ENCODE results near the gene RXRA. TPM values are rescaled to one million over a fixed set of nuclear protein-coding genes. Genes with fewer than 3 reads are reported as not detected.

The RXRA gene
- total and polyA plus RNA-seq, 10 of the 15 experiments (the other 5 are each of a cell fraction or from before 2014, with no cell fraction given), result 0.89 to 36.8 (median 11.1) TPM

DNA sequence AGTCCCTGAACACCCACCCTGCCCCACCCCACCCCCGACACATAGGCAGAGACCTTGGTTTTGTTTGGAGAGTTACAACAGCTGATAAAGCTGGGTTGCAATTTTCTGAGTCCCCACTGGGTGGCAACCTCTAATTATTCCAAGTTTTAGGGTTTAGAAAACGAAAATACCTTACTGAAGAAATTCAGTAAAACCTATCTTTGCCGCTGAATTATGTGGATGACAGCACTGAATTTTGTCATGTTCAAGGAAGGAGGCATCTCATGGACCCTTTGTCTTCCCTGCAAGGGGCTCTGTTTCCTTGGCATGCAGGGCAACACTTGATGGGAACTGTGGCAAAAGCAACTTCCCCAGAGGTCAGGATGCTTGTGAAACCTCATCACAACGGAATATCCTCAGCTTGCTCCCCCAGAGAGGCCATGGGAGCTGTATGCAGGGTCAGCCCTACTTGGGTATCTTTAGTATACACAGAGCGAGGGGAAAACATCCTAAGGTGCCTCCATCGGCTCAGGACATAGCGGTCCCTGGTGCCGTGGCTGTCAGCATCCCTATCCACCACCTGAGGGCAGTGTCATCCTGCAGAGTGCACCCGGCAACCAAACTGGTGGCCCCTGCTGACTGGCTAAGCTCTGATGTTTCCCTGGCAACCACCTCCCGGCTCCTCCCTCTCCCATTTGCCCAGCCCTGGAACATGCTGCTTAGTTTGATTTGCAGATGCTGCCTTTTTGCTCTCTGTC, 123.1 kb downstream of the RXRA start:
- Histone ChIP-seq H3K4me3 (no peak overlapping the region), H3K36me3 (ENCODE audit: control insufficient read depth in 2 of 2, insufficient read depth in 2 of 2, low read length in 1 of 2) (no peaks in the 10 kb centered on the region), H3K9me3 (replicated peaks; ENCODE audit: control insufficient read depth, insufficient read depth, low read length) (no peaks in the 10 kb centered on the region; the same call in 1 of the 3 replicates), H3K4me2 (ENCODE audit: control insufficient read depth, insufficient read depth) (no peak overlapping the region), H3K27ac (ENCODE audit: control insufficient read depth, insufficient read depth) (no peak overlapping the region), H3K9ac (ENCODE audit: control insufficient read depth, insufficient read depth, low read length) (no peak overlapping the region), H2AFZ (ENCODE audit: control insufficient read depth, low read depth, low read length) (no peak overlapping the region), H3K79me2 (ENCODE audit: control insufficient read depth, insufficient read depth, low read length) (no peaks in the 10 kb centered on the region), H3K27me3 (replicated peaks in 1 of 2; ENCODE audit: control insufficient read depth in 2 of 2, insufficient read depth in 2 of 2, low read length in 1 of 2) (no peaks in the 10 kb centered on the region; a peak in 1 of 4 replicates), H4K20me1 (ENCODE audit: control insufficient read depth, insufficient read depth) (no peaks in the 10 kb centered on the region), H3K4me1 (ENCODE audit: control insufficient read depth, insufficient read depth, low read length) (no peaks in the 10 kb centered on the region; the same call in 1 of the 2 replicates)
- FAIRE-seq (peak; percentile 90), ATAC-seq (peak; percentile 100), DNase-seq (ENCODE audit: low read depth, low spot score) (peak; percentile 34)
- in situ Hi-C loops (cut with MboI) (loop anchor here (5.0 kb wide), 1 partner anchor 282 kb away; no protein-coding TSS in a partner anchor), intact Hi-C loops (cut with micrococcal nuclease; ENCODE audit: unreplicated experiment) (loop anchor here (5.0 kb wide), 2 partner anchors 288 to 963 kb away; no protein-coding TSS in a partner anchor)
- WGBS (ENCODE audit: insufficient coverage, insufficient replicate concordance, low lambda C conversion rate, missing lambda C conversion rate), result 0% methylated on average over 10 of the region's 10 CpGs
- RAD21 ChIA-PET (ENCODE audit: unreplicated experiment), result interaction anchor here (0.6 to 0.7 kb wide), 2 partner anchors 240 to 611 kb away, joined by 3 read pairs; no protein-coding TSS in a partner anchor
- CTCF ChIA-PET, result interaction anchor here (0.6 to 2.1 kb wide), 9 partner anchors 10 to 715 kb away, joined by 3 to 8 read pairs (median 4); partner anchors contain the start of gene RNU6ATAC
- SMC1A ChIA-PET (ENCODE audit: uncharacterized antibody, unreplicated experiment), result interaction anchor here (0.6 to 0.8 kb wide), 2 partner anchors 10 to 17 kb away, joined by 3 read pairs; no protein-coding TSS in a partner anchor
- POLR2A ChIA-PET, result interaction anchor here (0.6 kb wide), 1 partner anchor 302 kb away, joined by 6 read pairs; no protein-coding TSS in a partner anchor
- no TSS peak for BruUV-seq (replicated peaks)
- TF ChIP-seq BHLHE40 (IDR thresholded peaks at IDR 0.05; ENCODE audit: borderline replicate concordance in 1 of 2, low read depth in 2 of 2, low read length in 1 of 2) (peak; percentile 8 to 34; a peak in 2 of 4 replicates), PAX8 (IDR thresholded peaks at IDR 0.05) (no peak), MXI1 (IDR thresholded peaks at IDR 0.05; ENCODE audit: low read depth, low read length) (peak; percentile 53; the same call in 1 of the 2 replicates), SIX5 (IDR thresholded peaks at IDR 0.05; ENCODE audit: low read depth, low read length, severe bottlenecking) (no peak), CREM (IDR thresholded peaks at IDR 0.05; ENCODE audit: low read depth) (peak; percentile 47; the same call in 1 of the 2 replicates), SMC3 (IDR thresholded peaks at IDR 0.05; ENCODE audit: borderline replicate concordance, low read length) (peak; percentile 78), TCF7 (IDR thresholded peaks at IDR 0.05; ENCODE audit: borderline replicate concordance) (no peak), CTCF (IDR thresholded peaks at IDR 0.05 in 2 of 3, conservative IDR thresholded peaks at IDR 0.05 in 1 of 3; ENCODE audit: control insufficient read depth in 2 of 3, extremely low read depth in 1 of 3, insufficient read depth in 1 of 3, low read depth in 3 of 3, low read length in 3 of 3) (peak; percentile 77 to 94 (median 78)), HDAC6 (IDR thresholded peaks at IDR 0.05; ENCODE audit: unreplicated experiment) (no peak), NFYB (IDR thresholded peaks at IDR 0.05; ENCODE audit: insufficient read depth, low read depth, low read length) (peak; percentile 52; the same call in 1 of the 2 replicates), BMI1 (IDR thresholded peaks at IDR 0.05; ENCODE audit: borderline replicate concordance) (peak; percentile 84), CREB1 (IDR thresholded peaks at IDR 0.05; ENCODE audit: low read depth) (peak; percentile 54; the same call in 1 of the 2 replicates), CBX5 (IDR thresholded peaks at IDR 0.05; ENCODE audit: low read depth) (no peak), IRF4 (IDR thresholded peaks at IDR 0.05; ENCODE audit: low read depth, low read length) (peak; percentile 70), ZNF217 (IDR thresholded peaks at IDR 0.05) (no peak), RFX5 (IDR thresholded peaks at IDR 0.05; ENCODE audit: low read depth, low read length) (peak; percentile 97), SP1 (IDR thresholded peaks at IDR 0.05; ENCODE audit: low read depth, low read length) (peak; percentile 56), RAD21 (IDR thresholded peaks at IDR 0.05; ENCODE audit: insufficient read depth, low read depth, low read length) (peak; percentile 75)
- TF ChIP-seq, protein P1, sequence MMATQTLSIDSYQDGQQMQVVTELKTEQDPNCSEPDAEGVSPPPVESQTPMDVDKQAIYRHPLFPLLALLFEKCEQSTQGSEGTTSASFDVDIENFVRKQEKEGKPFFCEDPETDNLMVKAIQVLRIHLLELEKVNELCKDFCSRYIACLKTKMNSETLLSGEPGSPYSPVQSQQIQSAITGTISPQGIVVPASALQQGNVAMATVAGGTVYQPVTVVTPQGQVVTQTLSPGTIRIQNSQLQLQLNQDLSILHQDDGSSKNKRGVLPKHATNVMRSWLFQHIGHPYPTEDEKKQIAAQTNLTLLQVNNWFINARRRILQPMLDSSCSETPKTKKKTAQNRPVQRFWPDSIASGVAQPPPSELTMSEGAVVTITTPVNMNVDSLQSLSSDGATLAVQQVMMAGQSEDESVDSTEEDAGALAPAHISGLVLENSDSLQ (IDR thresholded peaks at IDR 0.05), result peak; percentile 60

Data from GM12878 (cell line).